H1 (cell line): ENCODE measurements around the gene ZNRF2. TPM values are rescaled to one million over a fixed set of nuclear protein-coding genes. Genes with fewer than 3 reads are reported as not detected.

Experiments
- CTCF ChIA-PET: fragments of 300-600 bp; sonication (Branson Sonifier 250); formaldehyde crosslinking; loops from one replicate; lab custom pipeline; 2021; ENCODE audit not compliant: partially characterized antibody; lab: Charles Lee
- POLR2A ChIA-PET: fragments of 300-600 bp; sonication (Branson Sonifier 250); formaldehyde crosslinking; loops from one replicate; lab custom pipeline; 2021; ENCODE audit warnings: inconsistent platforms; ENCODE audit not compliant: partially characterized antibody; lab: Charles Lee
- DNase-seq, 2 experiments: peaks; one replicate each; pipeline versions ENCODE4 v3.0.0 to v3.0.0-alpha.2; 2010 to 2022; ENCODE audit warnings: low spot score in 2 of 2, low read depth in 1 of 2, mixed read lengths in 1 of 2
- FAIRE-seq: peaks from 2 replicates; lab custom pipeline; 2011; peaks lifted over from hg19 to GRCh38; lab: Jason Lieb, UNC
- H2AFZ ChIP-seq: 2 replicates; pipeline ENCODE4 v1.8.1; 2012; ENCODE audit warnings: low read length, inconsistent platforms
- H2AK5ac ChIP-seq: 2 replicates; pipeline ENCODE4 v1.6.1; 2013; ENCODE audit warnings: low read depth, low read length
- H2BK120ac ChIP-seq: replicated peaks from 2 replicates; pipeline ENCODE3; 2013; ENCODE audit warnings: low read depth, low read length, inconsistent platforms
- H2BK12ac ChIP-seq: 2 replicates; pipeline ENCODE4 v1.6.1; 2013; ENCODE audit warnings: low read depth, low read length
- H2BK15ac ChIP-seq: 2 replicates; pipeline ENCODE4 v1.6.1; 2013; ENCODE audit warnings: low read length
- H2BK20ac ChIP-seq: 2 replicates; pipeline ENCODE4 v1.6.1; 2013; ENCODE audit warnings: low read length
- H2BK5ac ChIP-seq: 2 replicates; pipeline ENCODE4 v1.6.1; 2013; ENCODE audit warnings: low read depth, low read length
- H3K14ac ChIP-seq: 2 replicates; pipeline ENCODE4 v1.6.1; 2013; ENCODE audit warnings: inconsistent platforms; ENCODE audit not compliant: insufficient read length
- H3K18ac ChIP-seq: 2 replicates; pipeline ENCODE4 v1.6.1; 2013; ENCODE audit warnings: low read length; ENCODE audit errors: extremely low read depth
- H3K23ac ChIP-seq: 2 replicates; pipeline ENCODE4 v1.6.1; 2013; ENCODE audit warnings: inconsistent platforms; ENCODE audit not compliant: insufficient read length
- H3K23me2 ChIP-seq: 2 replicates; pipeline ENCODE4 v1.6.1; 2013; ENCODE audit warnings: low read depth, low read length
- H3K27ac ChIP-seq: 2 replicates; pipeline ENCODE4 v1.6.1; 2011; ENCODE audit warnings: low read depth, low read length, inconsistent platforms
- H3K27me3 ChIP-seq, 4 experiments: replicated peaks in 1 of 4; 1 replicate in 1 of 4; 2 replicates in 3 of 4; pipeline versions ENCODE4 v1.6.1 to v1.8.1; 2011 to 2013; ENCODE audit warnings: low read length in 3 of 4, mild to moderate bottlenecking in 3 of 4, inconsistent platforms in 2 of 4, mixed read lengths in 2 of 4, moderate library complexity in 1 of 4; ENCODE audit not compliant: control insufficient read depth in 3 of 4, insufficient read depth in 3 of 4; ENCODE audit errors: extremely low read depth in 1 of 4
- H3K36me3 ChIP-seq, 4 experiments: 2 replicates each; pipeline versions ENCODE4 v1.6.1 to v1.8.1; 2011 to 2013; ENCODE audit warnings: mild to moderate bottlenecking in 4 of 4, low read length in 3 of 4, moderate library complexity in 2 of 4, control low read depth in 1 of 4, inconsistent platforms in 1 of 4; ENCODE audit not compliant: insufficient read depth in 4 of 4, control insufficient read depth in 2 of 4
- H3K4ac ChIP-seq: replicated peaks from 2 replicates; pipeline ENCODE3; 2013; ENCODE audit warnings: low read length, low read depth, mixed read lengths, inconsistent platforms; ENCODE audit not compliant: insufficient read length
- H3K4me1 ChIP-seq, 4 experiments: replicated peaks in 1 of 4; 1 replicate in 1 of 4; 2 replicates in 3 of 4; pipeline versions ENCODE4 v1.6.1 to v1.8.1; 2011 to 2013; ENCODE audit warnings: low read length in 3 of 4, inconsistent platforms in 2 of 4, mixed read lengths in 1 of 4; ENCODE audit not compliant: insufficient read depth in 4 of 4, control insufficient read depth in 3 of 4
- H3K4me2 ChIP-seq, 2 experiments: 2 replicates each; pipeline versions ENCODE4 v1.6.1 to v1.8.1; 2011 to 2013; ENCODE audit warnings: low read depth in 2 of 2, low read length in 2 of 2, control low read depth in 1 of 2, inconsistent platforms in 1 of 2, mild to moderate bottlenecking in 1 of 2; ENCODE audit not compliant: insufficient read depth in 1 of 2
- H3K4me3 ChIP-seq, 4 experiments: fragments of 200-600, 300-600 bp in 1 of 4; sonication (generic), shearing (Covaris generic), sonication (Bioruptor Twin) in 1 of 4; 2 replicates each; pipeline versions ENCODE4 v1.5.1 to v1.8.1; 2011 to 2016; ENCODE audit warnings: low read length in 4 of 4, low read depth in 3 of 4, control low read depth in 2 of 4, inconsistent platforms in 2 of 4, mild to moderate bottlenecking in 2 of 4, mixed read lengths in 1 of 4, moderate library complexity in 1 of 4; ENCODE audit not compliant: insufficient read depth in 2 of 4; ENCODE audit errors: extremely low read depth in 1 of 4
- H3K56ac ChIP-seq: replicated peaks from 2 replicates; pipeline ENCODE3; 2013; ENCODE audit warnings: low read depth, mild to moderate bottlenecking, mixed read lengths, low read length, inconsistent platforms; ENCODE audit not compliant: insufficient read length
- H3K79me1 ChIP-seq: 2 replicates; pipeline ENCODE4 v1.6.1; 2013; ENCODE audit warnings: low read depth, low read length, control low read depth
- H3K79me2 ChIP-seq, 2 experiments: 2 replicates each; pipeline versions ENCODE4 v1.6.1 to v1.8.1; 2012 to 2013; ENCODE audit warnings: low read length in 2 of 2, mild to moderate bottlenecking in 2 of 2, inconsistent platforms in 1 of 2; ENCODE audit not compliant: insufficient read depth in 2 of 2, control insufficient read depth in 1 of 2
- H3K9ac ChIP-seq, 4 experiments: replicated peaks in 1 of 4; 1 replicate in 1 of 4; 2 replicates in 3 of 4; pipeline versions ENCODE4 v1.6.1 to v1.8.1; 2011 to 2013; ENCODE audit warnings: low read depth in 3 of 4, low read length in 3 of 4, control low read depth in 2 of 4, mild to moderate bottlenecking in 2 of 4, moderate library complexity in 2 of 4, inconsistent platforms in 1 of 4; ENCODE audit errors: extremely low read depth in 1 of 4
- H3K9me3 ChIP-seq, 2 experiments: 2 replicates each; pipeline versions ENCODE4 v1.6.1 to v1.8.1; 2012 to 2013; ENCODE audit warnings: mild to moderate bottlenecking in 2 of 2, moderate library complexity in 2 of 2, control low read depth in 1 of 2, inconsistent platforms in 1 of 2, low read depth in 1 of 2, low read length in 1 of 2, mixed read lengths in 1 of 2; ENCODE audit not compliant: insufficient read depth in 2 of 2
- H4K20me1 ChIP-seq, 2 experiments: replicated peaks in 1 of 2; 2 replicates each; pipeline versions ENCODE3 to v1.8.1; 2011 to 2013; ENCODE audit warnings: inconsistent platforms in 2 of 2, low read length in 2 of 2, mild to moderate bottlenecking in 1 of 2; ENCODE audit not compliant: insufficient read depth in 2 of 2, control insufficient read depth in 1 of 2
- H4K5ac ChIP-seq: 2 replicates; pipeline ENCODE4 v1.6.1; 2013; ENCODE audit warnings: low read length, low read depth, mixed read lengths, inconsistent platforms; ENCODE audit not compliant: insufficient read length
- H4K8ac ChIP-seq: 2 replicates; pipeline ENCODE4 v1.8.0; 2013; ENCODE audit warnings: mild to moderate bottlenecking, moderate library complexity, low read length, inconsistent platforms; ENCODE audit not compliant: insufficient read depth; ENCODE audit errors: extremely low read depth
- H4K91ac ChIP-seq: replicated peaks from 2 replicates; pipeline ENCODE3; 2013; ENCODE audit warnings: low read length, mixed read lengths, inconsistent platforms; ENCODE audit not compliant: insufficient read length
- CBX5 ChIP-seq: fragments of 300-800, 300-1000 bp; sonication (generic); IDR thresholded peaks from 2 replicates; pipeline ENCODE4 v1.7.1; 2016; ENCODE audit warnings: antibody characterized with exemption, low read length, low read depth
- CREB1 ChIP-seq: IDR thresholded peaks from 2 replicates; pipeline ENCODE4 v1.6.1; 2012; ENCODE audit warnings: inconsistent platforms
- CTBP2 ChIP-seq: IDR thresholded peaks from 2 replicates; pipeline ENCODE4 v1.7.0; 2011; ENCODE audit warnings: borderline replicate concordance, mild to moderate bottlenecking, moderate library complexity, mixed read lengths, low read length; ENCODE audit not compliant: insufficient read depth, insufficient read length
- EZH2 ChIP-seq: fragments of 200-600 bp; sonication (generic); IDR thresholded peaks from 2 replicates; pipeline ENCODE4 v1.7.1; 2012; ENCODE audit warnings: low read depth, mild to moderate bottlenecking, moderate library complexity, low read length, inconsistent platforms; ENCODE audit not compliant: severe bottlenecking
- HDAC2 ChIP-seq, 2 experiments: fragments of 300-600 bp in 1 of 2; sonication (generic) in 1 of 2; IDR thresholded peaks; 2 replicates each; pipeline ENCODE4 v1.6.1; 2011 to 2012; ENCODE audit warnings: low read depth in 2 of 2, low read length in 2 of 2, mild to moderate bottlenecking in 2 of 2, moderate library complexity in 2 of 2, borderline replicate concordance in 1 of 2, inconsistent platforms in 1 of 2
- RBBP5 ChIP-seq: IDR thresholded peaks from 2 replicates; pipeline ENCODE4 v1.7.1; 2012; ENCODE audit warnings: low read depth, mild to moderate bottlenecking, inconsistent platforms, low read length, moderate library complexity, borderline replicate concordance
- SUZ12 ChIP-seq: fragments of 200-600 bp; sonication (generic); IDR thresholded peaks from 2 replicates; pipeline ENCODE4 v1.6.1; 2012; ENCODE audit warnings: mild to moderate bottlenecking, inconsistent platforms, low read length, moderate library complexity, mixed read lengths
- WGBS, 2 experiments: shearing (Covaris generic) in 1 of 2; methylation state at CpG; one replicate each; pipeline versions ENCODE4 v1.1.6 to v1.1.7; 2013 to 2015; ENCODE audit warnings: low lambda C conversion rate in 2 of 2, mixed read lengths in 2 of 2, inconsistent platforms in 1 of 2, low coverage in 1 of 2, missing lambda C conversion rate in 1 of 2; ENCODE audit not compliant: insufficient replicate concordance in 2 of 2, insufficient coverage in 1 of 2, insufficient read length in 1 of 2; ENCODE audit errors: extremely low coverage in 1 of 2, missing lambda C conversion rate in 1 of 2; 5-methylcytosine and 5-hydroxymethylcytosine counted together
- polyA plus RNA-seq, 7 experiments: library from polyadenylated mRNA; depleted of rRNA in 3 of 7; stranded (reverse) in 5 of 7; unstranded in 2 of 7; fragments of >200 nt in 5 of 7; fragments of 200-250 nt in 2 of 7; gene quantifications; 1 replicate in 5 of 7; 2 replicates in 1 of 7; 4 replicates in 1 of 7; pipeline versions ENCODE4 v1.2.1 to v1.2.3, GENCODE V29; 2011 to 2013; ENCODE audit warnings: missing spikeins in 2 of 7, mixed read lengths in 2 of 7
- total RNA-seq: library from RNA; stranded (reverse); fragmentation: NEBNext Ultra II Directional; extraction: Animal tissue kit (Norgen Biotek cat#: 25700); gene quantifications from 2 replicates; pipeline ENCODE4 v1.2.1, GENCODE V29; 2021

Gene ZNRF2
- total and polyA plus RNA-seq, 2 of the 8 experiments (the other 6 are each of a cell fraction or from before 2014, with no cell fraction given): 2.9 to 16.2 TPM

DNA sequence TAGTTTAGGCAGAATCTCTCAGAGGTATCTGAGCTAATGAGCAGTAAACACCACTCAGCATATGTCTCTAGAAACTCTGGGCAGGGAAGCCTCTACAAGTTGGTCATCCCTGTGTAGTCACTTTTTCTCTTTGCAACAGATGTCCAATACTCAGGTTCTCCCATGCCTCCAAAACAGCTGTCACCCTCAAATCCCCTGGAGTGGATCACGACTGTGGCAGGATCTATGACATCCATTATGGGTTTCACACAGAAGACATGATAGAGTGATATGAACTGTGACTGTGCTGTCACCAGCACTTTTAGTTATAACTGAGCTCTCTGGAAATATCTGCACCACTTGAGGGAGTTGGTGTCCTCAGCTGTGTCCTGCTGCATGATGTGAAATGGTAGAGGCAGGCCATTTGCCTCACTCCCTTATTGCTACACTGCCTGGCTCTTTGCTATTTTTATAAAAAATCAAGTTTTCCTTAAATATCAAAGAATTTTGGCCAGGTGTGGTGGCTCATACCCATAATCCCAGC is 24.1 kb upstream of the ZNRF2 start:
- Histone ChIP-seq H3K56ac (no peak overlapping the region), H4K5ac (no peak overlapping the region), H3K23me2 (no peaks in the 10 kb centered on the region), H3K23ac (no peak overlapping the region), H3K18ac (no peak overlapping the region), H2BK5ac (no peak overlapping the region), H3K9me3 (no peaks in the 10 kb centered on the region), H3K36me3 (no peaks in the 10 kb centered on the region), H2AFZ (no peak overlapping the region), H2BK20ac (no peak overlapping the region), H3K4ac (no peak overlapping the region), H3K4me1 (no peaks in the 10 kb centered on the region), H3K79me1 (no peaks in the 10 kb centered on the region), H4K20me1 (no peaks in the 10 kb centered on the region), H3K4me3 (no peak overlapping the region), H2BK120ac (no peak overlapping the region), H2BK12ac (no peak overlapping the region), H4K91ac (no peak overlapping the region), H3K27ac (no peak overlapping the region), H2AK5ac (no peak overlapping the region), H3K14ac (no peak overlapping the region), H3K4me2 (no peak overlapping the region), H4K8ac (no peak overlapping the region), H2BK15ac (no peak overlapping the region), H3K27me3 (no peaks in the 10 kb centered on the region), H3K9ac (no peak overlapping the region), H3K79me2 (no peaks in the 10 kb centered on the region)
- DNase-seq: no peak
- FAIRE-seq: no peak
- 85% methylated on average over 1 of the region's 1 CpG; no CpG with 5 or more reads in 1 of the 2 experiments for WGBS, 2 experiments
- CTCF ChIA-PET: interaction anchor here (0.7 kb wide), 1 partner anchor 443 kb away, joined by 4 read pairs; no protein-coding TSS in a partner anchor
- POLR2A ChIA-PET: no interaction called here
- TF ChIP-seq HDAC2 (IDR thresholded peaks at IDR 0.05; ENCODE audit: borderline replicate concordance in 1 of 2, low read depth in 2 of 2, low read length in 2 of 2) (no peak), CTBP2 (no peak), CBX5 (no peak), SUZ12 (no peak), RBBP5 (no peak), CREB1 (no peak), EZH2 (no peak)
